OCI-LY1 (cell line): ENCODE data around the gene DCP1B.

Experiments used
- H2AFZ ChIP-seq: fragments of 200-600 bp; sonication (generic), shearing (Covaris generic); 2 replicates; pipeline ENCODE4 v1.6.0; 2014; ENCODE audit warnings: antibody characterized with exemption, mild to moderate bottlenecking, low read length
- H3F3A ChIP-seq: fragments of 200-600 bp; sonication (generic), shearing (Covaris generic); 2 replicates; pipeline ENCODE4 v1.6.0; 2014; ENCODE audit warnings: mild to moderate bottlenecking, antibody characterized with exemption, low read length, moderate library complexity; ENCODE audit not compliant: insufficient read depth
- H3K27ac ChIP-seq: fragments of 200-600 bp; sonication (generic); 2 replicates; pipeline ENCODE4 v1.5.1; 2014; ENCODE audit warnings: low read length, mixed run types, mild to moderate bottlenecking, low read depth; ENCODE audit not compliant: poor library complexity, severe bottlenecking
- H3K27me3 ChIP-seq: fragments of 200-600 bp; sonication (generic); 2 replicates; pipeline ENCODE4 v1.6.0; 2014; ENCODE audit warnings: antibody characterized with exemption, mild to moderate bottlenecking, low read length, moderate library complexity; ENCODE audit not compliant: insufficient read depth
- H3K36me3 ChIP-seq: fragments of 200-600 bp; sonication (generic); 2 replicates; pipeline ENCODE4 v1.6.1; 2014; ENCODE audit warnings: mild to moderate bottlenecking, antibody characterized with exemption, low read length, moderate library complexity, mixed read lengths; ENCODE audit not compliant: insufficient read depth
- H3K4me1 ChIP-seq: fragments of 200-600 bp; sonication (generic); 2 replicates; pipeline ENCODE4 v1.5.1; 2014; ENCODE audit warnings: mild to moderate bottlenecking, low read length, moderate library complexity; ENCODE audit not compliant: insufficient read depth, severe bottlenecking
- H3K4me2 ChIP-seq: fragments of 200-600 bp; sonication (generic), shearing (Covaris generic); 2 replicates; pipeline ENCODE4 v1.6.1; 2014; ENCODE audit warnings: low read length
- H3K4me3 ChIP-seq: fragments of 200-600 bp; sonication (generic); 2 replicates; pipeline ENCODE4 v1.5.1; 2014; ENCODE audit warnings: low read length, low read depth, mild to moderate bottlenecking, mixed read lengths; ENCODE audit not compliant: poor library complexity, severe bottlenecking
- H3K79me2 ChIP-seq: fragments of 200-600 bp; shearing (Covaris generic); 2 replicates; pipeline ENCODE4 v1.6.1; 2016; ENCODE audit warnings: mixed run types, low read length, mixed read lengths; ENCODE audit not compliant: insufficient read depth
- H3K9ac ChIP-seq: fragments of 200-600 bp; sonication (generic), shearing (Covaris generic); 2 replicates; pipeline ENCODE4 v1.6.1; 2014; ENCODE audit warnings: mild to moderate bottlenecking, low read length, mixed read lengths
- H3K9me2 ChIP-seq: fragments of 200-600 bp; sonication (generic), shearing (Covaris generic); 2 replicates; pipeline ENCODE4 v1.6.1; 2014; ENCODE audit warnings: low read depth, mild to moderate bottlenecking, low read length, mixed read lengths
- H3K9me3 ChIP-seq: fragments of 200-600 bp; shearing (Covaris generic); 2 replicates; pipeline ENCODE4 v1.6.1; 2014; ENCODE audit warnings: low read length, mixed read lengths
- H4K20me1 ChIP-seq: fragments of 200-600 bp; sonication (generic), shearing (Covaris generic); 2 replicates; pipeline ENCODE4 v1.6.0; 2016; ENCODE audit warnings: mild to moderate bottlenecking, low read length; ENCODE audit not compliant: insufficient read depth
- CTCF ChIP-seq: fragments of 200-600 bp; sonication (generic), shearing (Covaris generic); IDR thresholded peaks from 2 replicates; pipeline ENCODE4 v1.5.1; 2017; ENCODE audit warnings: mild to moderate bottlenecking, antibody characterized with exemption, low read length, moderate library complexity, mixed read lengths
- EZH2 ChIP-seq: fragments of 200-600 bp; sonication (generic), shearing (Covaris generic); IDR thresholded peaks from 2 replicates; pipeline ENCODE4 v1.8.0; 2017; ENCODE audit warnings: borderline replicate concordance, mixed run types, mild to moderate bottlenecking, antibody characterized with exemption, low read length, moderate library complexity, mixed read lengths

DCP1B gene

DNA sequence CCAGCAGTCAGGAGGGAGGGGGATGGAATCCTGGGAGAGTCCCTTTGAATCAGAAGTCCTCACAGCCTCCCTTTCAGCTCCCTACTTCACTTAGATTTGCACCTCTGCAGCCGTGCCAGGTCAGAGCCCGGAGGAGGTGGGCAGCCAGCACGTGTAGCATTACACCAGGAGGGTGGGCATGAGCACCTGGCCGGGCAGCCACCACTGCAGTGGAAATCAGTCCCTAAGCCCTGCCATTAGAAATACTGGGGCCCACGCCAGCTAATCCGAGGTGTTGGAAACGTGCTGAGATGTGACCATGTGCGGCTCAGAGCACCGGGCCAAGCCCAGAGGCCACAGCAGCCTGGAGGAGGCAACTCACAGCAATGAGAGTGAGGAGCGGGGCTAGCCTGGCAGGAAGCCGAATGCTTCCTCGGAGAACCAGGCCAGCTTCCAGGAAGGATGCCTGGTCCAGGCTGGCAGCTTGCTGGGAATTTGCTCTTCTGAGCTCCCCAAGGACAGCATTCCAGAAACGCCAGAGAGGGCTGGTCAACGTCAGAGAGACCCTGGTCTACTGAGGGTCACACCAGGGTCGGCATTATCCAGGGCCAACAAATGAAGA lies 76.4 kb downstream of the DCP1B start:
- Histone ChIP-seq H3F3A (no peaks in the 10 kb centered on the region), H3K27me3 (no peaks in the 10 kb centered on the region; the same call in 1 of the 2 replicates), H3K4me3 (no peak overlapping the region), H3K9ac (no peak overlapping the region), H3K36me3 (no peaks in the 10 kb centered on the region), H3K9me3 (no peaks in the 10 kb centered on the region), H3K79me2 (no peaks in the 10 kb centered on the region), H3K9me2 (no peaks in the 10 kb centered on the region), H3K4me1 (peaks cover 11% of the 10 kb centered on the region), H2AFZ (no peak overlapping the region), H4K20me1 (no peaks in the 10 kb centered on the region), H3K27ac (no peak overlapping the region), H3K4me2 (no peak overlapping the region)
- TF ChIP-seq EZH2 (no peak), CTCF (no peak)

DNA sequence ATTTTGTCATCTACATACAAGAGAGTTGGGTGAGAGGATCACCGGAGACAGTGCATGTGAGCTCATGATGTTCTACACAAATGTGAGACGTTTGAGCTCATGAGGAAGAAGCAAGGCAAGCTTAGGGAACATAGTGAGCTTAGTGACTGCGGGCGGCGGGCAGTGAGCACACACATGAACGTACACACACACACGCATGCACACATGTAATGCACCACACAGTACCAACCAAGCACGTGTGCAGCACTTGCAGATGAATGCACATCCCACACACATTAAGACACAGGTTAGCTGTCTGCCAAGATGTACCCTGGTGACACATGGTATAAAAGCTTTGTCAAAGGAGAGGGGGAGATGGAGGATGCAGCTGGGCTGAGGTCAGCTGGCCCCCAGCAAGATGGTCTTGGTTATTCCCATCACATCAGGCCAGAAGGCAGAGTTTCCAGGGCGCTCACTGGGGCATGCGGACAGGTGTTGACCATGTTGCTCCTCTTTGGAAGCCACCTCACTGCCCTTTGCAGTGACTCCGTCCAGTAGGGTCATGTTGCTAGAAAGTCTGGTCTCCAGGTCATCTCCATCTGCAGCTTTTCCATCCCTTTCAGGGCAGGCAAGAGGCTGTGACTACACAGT lies 77.1 kb downstream of the DCP1B start:
- Histone ChIP-seq H4K20me1 (no peaks in the 10 kb centered on the region), H3K9me3 (no peaks in the 10 kb centered on the region), H3K9ac (no peak overlapping the region), H3K36me3 (no peaks in the 10 kb centered on the region), H3K9me2 (no peaks in the 10 kb centered on the region), H3K27ac (no peak overlapping the region), H3K4me1 (peaks cover 11% of the 10 kb centered on the region), H3K79me2 (no peaks in the 10 kb centered on the region), H3K4me3 (no peak overlapping the region), H2AFZ (no peak overlapping the region), H3K27me3 (no peaks in the 10 kb centered on the region; the same call in 1 of the 2 replicates), H3F3A (no peaks in the 10 kb centered on the region), H3K4me2 (no peak overlapping the region)
- no peak for TF ChIP-seq CTCF
- no peak for TF ChIP-seq EZH2

GRCh38 chr12:1926251-1926657 lies 78.0 kb downstream of the DCP1B start:
- Histone ChIP-seq H3K9me3 (no peaks in the 10 kb centered on the region), H3K9ac (no peak overlapping the region), H3K9me2 (no peaks in the 10 kb centered on the region), H3K27me3 (no peaks in the 10 kb centered on the region; the same call in 1 of the 2 replicates), H4K20me1 (no peaks in the 10 kb centered on the region), H2AFZ (no peak overlapping the region), H3K79me2 (no peaks in the 10 kb centered on the region), H3K36me3 (no peaks in the 10 kb centered on the region), H3K4me1 (peaks cover 11% of the 10 kb centered on the region), H3K4me2 (no peak overlapping the region), H3K27ac (no peak overlapping the region), H3K4me3 (no peak overlapping the region), H3F3A (no peaks in the 10 kb centered on the region)
- TF ChIP-seq EZH2 (no peak), CTCF (no peak)
